GM21529 (cell line): ENCODE data around the gene DIP2A.

ENCODE experiments used
- ATAC-seq: cut with Tn5 transposase; IDR thresholded peaks from one replicate; pipeline ENCODE4 v1.9.1; 2021; ENCODE audit not compliant: unreplicated experiment

Gene DIP2A

DNA sequence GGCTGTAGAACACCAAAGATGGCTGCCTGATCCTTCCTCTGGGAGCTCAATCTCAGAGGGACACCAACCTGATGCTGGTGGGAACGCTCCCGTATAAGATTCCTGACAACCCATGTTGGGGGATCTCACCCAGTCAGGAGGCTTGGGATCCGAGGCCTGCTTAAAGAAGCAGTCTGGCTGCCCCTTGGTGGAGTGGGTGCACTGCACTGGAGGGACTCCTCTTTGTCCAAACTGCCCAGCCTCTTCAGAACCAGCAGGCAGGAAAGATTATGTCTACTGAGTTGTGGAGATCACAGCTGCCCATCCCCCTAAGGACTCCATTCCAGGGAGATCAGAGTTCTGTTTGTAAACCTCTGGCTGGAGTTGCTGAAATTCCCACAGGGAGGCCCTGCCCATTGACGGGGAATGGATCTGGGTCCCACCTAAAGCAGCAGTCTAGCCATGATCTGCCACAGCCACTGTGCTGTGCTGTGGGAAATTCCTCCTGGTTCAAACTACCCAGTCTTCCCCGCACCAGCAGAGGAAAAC is 123.2 kb downstream of the DIP2A start:
- no peak for ATAC-seq

DNA sequence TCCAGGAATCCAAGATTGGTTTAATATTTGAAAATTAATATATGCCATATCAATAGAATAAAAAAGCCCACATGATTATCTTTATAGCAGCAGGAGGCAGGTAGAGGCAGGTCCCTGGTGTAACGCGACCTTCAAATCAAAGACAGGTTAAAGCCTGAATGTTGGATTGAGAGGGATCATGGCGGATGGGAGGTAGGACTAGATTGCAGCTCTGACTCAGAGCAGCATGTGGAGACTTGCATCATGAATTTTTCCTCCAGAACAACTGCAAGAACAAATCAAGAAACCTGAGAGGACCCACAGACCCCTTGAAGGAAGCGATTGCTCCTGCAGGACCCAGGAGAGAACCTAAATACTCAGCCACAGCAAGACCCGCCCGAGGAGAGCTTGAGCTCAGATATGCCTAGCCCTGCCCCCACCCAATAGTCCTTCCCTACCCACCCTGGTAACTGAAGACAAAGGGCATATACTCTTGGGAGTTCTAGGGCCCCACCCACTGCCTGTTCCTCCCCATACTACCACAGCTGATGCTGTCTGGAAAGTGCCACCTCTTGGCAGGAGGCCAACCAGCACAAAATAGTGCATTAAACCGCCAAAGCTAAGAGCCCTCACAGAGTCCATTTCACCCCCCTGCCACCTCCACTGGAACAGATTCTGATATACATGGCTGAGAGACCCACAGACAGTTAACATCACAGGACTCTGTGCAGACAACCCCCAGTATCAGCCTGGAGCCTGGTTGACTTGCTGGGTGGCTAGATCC is 126.7 kb downstream of the DIP2A start:
- ATAC-seq: no peak

GRCh38 chr21:46594276-46594675 is 135.6 kb downstream of the DIP2A start:
- ATAC-seq: no peak

DNA sequence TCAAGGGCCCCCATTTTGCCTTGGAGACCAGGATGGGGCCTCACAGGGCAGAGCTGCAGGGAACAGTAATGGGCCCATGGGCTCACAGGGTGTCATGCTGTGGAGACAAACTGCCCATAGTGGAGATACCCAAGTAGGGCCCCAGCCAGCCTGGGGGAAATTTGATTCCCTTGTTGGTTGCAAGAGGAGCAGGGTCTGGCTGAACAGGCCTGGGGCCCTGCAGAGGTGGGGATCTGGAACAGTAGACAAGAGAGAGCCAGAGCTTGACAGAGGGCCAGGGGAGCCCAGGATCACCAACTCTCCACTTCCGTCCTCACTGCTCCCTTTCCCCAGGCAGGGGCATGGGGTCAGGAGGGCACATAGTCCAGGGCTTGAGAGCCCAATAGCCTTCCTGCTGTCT is 137.5 kb downstream of the DIP2A start:
- ATAC-seq: no peak

- ATAC-seq: no peak
These were observed 138.3 kb downstream of the DIP2A start for GRCh38 chr21:46597031-46597430.

DNA sequence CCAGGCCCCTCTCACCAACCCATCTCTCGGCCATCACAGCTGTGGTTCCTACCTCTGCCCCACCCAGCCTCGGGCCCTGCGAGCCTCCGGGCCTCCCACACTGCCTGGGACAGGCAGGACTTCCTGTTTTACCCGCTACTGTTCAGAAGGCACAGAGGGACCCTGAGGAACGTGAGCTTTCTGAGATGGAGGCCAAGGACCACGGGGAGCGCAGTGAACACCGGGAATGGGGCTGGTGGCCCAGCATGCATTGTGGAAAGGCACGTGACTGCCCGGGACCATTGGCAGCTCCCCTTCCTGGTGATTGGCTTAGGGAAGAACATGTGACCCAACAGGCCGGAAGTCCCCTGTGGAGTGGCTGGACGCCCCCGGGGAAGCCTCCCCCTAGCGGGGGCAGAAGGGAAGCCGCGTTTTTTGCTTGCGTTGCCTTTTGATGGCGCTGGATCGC is 139.2 kb downstream of the DIP2A start:
- ATAC-seq: no peak

DNA sequence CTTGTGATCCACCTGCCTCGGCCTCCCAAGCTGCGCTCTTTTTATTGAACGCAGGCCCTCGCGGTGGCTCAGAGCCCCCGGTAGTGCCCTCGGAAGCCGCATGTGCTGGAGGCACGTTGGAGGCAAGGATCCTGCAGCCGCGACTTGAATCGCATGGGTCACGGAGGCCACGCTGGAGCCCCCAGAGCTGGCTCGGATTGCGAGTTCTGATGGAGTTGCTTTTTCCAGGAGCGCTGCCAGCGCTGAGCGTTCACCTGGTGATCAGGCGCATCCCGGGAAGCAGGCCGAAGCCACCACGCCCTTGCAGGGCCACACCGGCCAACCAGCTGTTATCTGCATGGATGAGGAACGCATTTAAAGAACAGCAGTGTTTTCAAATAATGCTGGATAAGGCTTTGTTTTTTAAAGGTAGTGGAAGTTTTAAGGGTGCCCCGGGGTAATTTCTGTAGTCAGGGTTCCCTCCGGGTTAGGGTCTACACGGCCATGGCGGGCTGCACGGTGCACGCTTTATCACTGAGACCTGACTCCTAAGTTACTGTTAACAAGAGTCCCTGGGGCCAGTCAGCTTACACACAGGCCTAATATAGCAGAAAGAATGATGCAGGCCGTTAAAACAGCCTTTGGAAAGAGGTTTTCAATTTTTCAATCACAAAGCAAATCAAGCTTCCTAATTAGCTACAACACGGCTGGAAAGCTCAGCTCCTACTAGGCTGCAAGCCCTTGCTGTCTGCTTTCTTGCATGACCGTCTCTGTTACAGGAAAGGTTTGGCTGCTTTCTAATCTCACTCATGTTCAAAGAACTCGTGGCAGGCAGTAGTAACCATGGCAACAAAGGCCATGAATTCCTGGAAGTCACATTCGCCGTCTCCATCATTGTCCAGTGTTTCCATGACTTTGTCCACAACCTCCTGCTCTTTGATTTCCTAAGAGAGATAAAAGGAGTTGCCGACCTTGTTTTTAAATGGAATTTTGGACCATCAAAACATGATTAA is 140.2 kb downstream of the DIP2A start:
- no peak for ATAC-seq

DNA sequence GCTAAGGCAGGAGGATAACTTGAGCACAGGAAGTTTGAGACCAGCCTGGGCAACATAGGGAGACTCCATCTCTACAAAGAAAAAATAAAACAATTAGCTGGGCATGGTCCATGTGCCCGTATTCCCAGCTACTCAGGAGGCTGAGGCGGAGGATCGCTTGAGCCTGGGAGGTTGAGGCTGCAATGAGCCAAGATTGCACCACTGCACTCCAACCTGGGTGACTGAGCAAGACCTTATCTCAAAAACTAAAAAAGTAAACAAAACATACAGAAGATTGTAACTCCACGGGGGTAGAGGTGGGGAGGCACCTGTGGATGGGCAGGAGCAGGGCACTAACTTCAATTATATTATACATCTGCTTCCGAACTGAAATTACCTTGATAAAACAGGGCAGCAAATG is 141.6 kb downstream of the DIP2A start:
- no peak for ATAC-seq

DNA sequence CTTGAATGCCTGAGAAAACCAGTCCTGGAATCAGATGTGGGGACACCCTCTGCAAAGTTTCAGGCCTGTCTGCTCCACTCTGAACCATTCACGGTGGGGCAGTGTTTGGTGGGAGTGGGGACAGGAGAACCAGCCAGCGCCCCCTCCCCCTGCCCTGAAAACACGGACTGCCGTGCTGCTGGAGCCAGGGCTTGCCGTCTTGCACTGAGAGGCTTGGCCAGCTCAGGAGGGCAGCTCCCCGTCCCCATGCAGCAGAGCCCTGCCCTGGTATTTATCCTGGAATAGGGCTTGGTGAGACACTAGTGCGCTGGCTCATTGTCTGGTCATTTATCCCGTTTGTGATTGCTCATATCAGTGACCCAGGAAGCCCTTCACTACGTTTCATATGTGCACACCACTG is 142.3 kb downstream of the DIP2A start:
- no peak for ATAC-seq

GRCh38 chr21:46603228-46603627 is 144.5 kb downstream of the DIP2A start:
- ATAC-seq: no peak

GRCh38 chr21:46604329-46604974 is 145.8 kb downstream of the DIP2A start:
- no peak for ATAC-seq

DNA sequence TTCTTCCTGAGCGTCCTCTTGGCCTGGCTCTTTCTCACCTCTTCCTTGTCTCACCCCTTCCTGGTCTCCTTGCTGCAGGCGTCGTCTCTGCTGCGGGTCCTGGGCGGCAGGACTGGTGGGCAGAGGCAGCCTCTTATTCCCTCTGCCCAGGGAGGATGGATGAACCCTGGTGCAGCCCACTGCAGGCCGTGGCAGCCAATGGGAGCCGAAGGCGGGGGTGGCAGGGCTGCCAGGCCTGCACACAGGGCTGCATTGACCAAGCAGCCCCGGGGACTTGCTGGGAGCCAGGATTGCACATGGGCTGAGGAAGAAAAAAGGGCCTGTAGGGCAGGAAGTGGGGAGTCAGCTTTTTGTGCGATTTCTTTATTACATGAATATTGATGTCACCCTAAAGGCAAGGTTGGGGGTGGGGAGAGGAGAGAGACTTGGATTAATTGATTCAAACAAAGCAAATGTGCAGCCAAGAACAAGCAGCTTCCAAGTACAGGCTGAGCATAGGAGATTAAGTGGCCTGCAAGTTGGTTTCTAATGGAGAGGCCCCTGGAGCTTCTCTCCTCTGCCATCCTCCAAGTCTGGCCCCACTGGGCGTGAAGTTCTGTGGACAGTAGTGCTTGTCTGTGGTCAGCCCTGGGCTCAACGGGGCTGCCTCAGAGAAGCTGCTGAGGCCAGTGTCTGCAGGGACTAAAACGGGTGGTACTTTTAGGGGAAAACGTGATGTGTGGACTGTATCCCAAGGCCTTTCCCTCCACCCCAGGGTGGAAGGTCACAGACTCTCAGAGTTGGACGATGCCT is 146.5 kb downstream of the DIP2A start, which contains the start of gene S100B:
Gene S100B (minus strand): TSS at position 108 of the 792 bp plus-strand sequence. CDS start 2,667 bp downstream, outside the sequence.
- ATAC-seq: no peak

DNA sequence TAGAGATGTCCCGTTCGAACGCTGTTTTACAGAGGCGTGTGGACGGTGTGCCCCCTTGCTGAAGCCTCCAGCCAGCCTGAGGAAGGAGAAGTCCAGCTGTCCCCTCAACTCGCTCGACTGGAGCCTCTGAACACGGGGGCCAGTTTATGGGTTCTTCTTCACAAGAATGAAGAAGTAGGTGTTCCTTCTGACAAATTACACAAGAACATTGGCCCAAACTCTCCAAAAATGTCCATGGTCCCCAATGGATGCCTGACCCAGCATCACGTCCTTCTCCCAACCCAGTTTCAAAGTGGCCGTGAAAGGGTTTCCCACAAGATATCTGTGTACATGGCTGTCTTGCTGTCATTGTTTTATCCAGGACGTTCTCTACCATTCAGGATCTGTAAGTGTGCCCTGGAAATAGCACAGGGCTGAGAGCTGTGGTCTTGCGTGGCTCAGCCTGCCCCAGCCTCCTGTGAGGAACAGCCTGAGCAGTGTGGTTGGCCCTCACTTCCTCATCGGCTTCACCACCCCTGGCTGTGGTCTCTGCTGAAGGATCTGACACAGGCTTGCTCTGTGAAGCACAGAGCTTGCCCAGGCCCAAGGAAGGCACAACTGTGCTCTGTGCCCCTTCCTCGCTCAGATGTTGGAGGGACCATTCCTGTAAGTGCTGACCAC is 147.2 kb downstream of the DIP2A start:
- ATAC-seq: peak; percentile 57

DNA sequence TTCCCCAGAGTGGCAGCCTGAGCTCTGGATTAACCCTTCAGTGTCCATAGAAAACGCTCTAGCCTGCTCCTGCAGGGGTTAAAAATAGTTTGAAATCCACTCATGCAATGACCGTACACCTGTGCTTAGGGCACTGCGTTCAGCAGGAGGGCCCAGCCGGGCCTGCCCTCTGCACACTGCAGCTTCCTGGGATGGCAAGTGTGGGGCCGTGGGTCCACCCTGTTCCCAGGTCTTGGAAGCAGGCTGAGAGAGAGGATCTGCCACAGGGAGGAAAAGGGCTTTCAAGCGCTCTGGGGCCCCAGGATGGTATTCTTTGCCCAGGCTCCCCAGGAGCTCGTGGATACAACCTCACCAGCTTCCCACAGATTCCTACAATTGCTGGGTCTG is 147.7 kb downstream of the DIP2A start:
- ATAC-seq: no peak

GRCh38 chr21:46607636-46608035 is 148.9 kb downstream of the DIP2A start:
- no peak for ATAC-seq

GRCh38 chr21:46608672-46609111 is 150.0 kb downstream of the DIP2A start:
- peak; percentile 34 for ATAC-seq

GRCh38 chr21:46610018-46610701 is 151.5 kb downstream of the DIP2A start:
- no peak for ATAC-seq

DNA sequence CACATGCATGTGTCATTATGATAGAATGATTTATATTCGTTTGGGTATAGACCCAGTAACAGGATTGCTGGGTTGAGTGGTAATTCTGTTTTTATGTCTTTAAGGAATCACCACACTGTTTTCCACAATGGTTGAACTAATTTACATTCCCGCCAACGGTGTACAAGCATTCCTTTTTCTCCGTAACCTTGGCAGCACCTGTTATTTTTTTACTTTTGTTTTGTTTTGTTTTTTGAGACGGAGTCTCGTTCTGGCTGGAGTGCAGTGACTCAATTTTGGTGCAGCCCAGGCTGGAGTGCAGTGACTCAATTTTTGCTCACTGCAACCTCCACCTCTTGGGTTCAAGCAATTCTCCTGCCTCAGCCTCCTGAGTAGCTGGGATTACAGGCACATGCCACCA is 154.7 kb downstream of the DIP2A start:
- ATAC-seq: no peak

DNA sequence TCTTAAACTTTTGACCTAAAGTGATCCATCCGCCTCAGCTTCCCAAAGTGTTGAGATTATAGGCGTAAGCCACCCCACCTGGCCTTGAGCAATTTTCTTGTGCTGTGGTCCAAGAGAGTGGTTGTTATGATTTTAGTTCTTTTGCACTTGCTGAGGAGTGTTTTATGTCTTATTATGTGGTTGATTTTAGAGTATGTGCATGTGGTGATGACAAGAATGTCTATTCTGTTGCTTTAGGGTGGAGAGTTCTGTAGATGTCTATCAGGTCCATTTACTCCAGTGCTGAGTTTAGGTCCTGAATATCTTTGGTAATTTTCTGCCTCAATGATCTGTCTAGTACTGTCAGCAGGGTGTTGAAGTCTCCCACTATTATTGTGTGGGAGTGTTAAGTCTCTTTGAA is 157.4 kb downstream of the DIP2A start:
- no peak for ATAC-seq
